HEK293T (cell line): ENCODE data around the gene TEPSIN.

ENCODE experiments used
- CTCF ChIA-PET: fragments of 350-600 bp; formaldehyde crosslinking; extraction: SDS; loops from one replicate; lab custom pipeline; 2021; ENCODE audit warnings: antibody characterized with exemption, inconsistent platforms; lab: Yijun Ruan, JAX
- POLR2A ChIA-PET: fragments of 350-600 bp; formaldehyde crosslinking; extraction: SDS; loops from one replicate; lab custom pipeline; 2020; ENCODE audit warnings: antibody characterized with exemption, inconsistent platforms; lab: Yijun Ruan, JAX
- DNase-seq: peaks from one replicate; pipeline ENCODE4 v3.0.0; 2012; ENCODE audit warnings: mixed read lengths; ENCODE audit errors: extremely low spot score
- ARNT ChIP-seq: fragments of 450-650 bp; IDR thresholded peaks from 2 replicates; pipeline ENCODE4 v1.6.1; 2017; ENCODE audit warnings: mild to moderate bottlenecking
- BHLHE40 ChIP-seq: fragments of 450-650 bp; IDR thresholded peaks from 2 replicates; pipeline ENCODE4 v1.6.1; 2016; ENCODE audit warnings: mild to moderate bottlenecking, moderate library complexity, borderline replicate concordance
- CTBP1 ChIP-seq: fragments of 450-650 bp; IDR thresholded peaks from 2 replicates; pipeline ENCODE4 v1.6.1; 2016; ENCODE audit warnings: borderline replicate concordance
- ELF4 ChIP-seq: fragments of 450-650 bp; IDR thresholded peaks from 2 replicates; pipeline ENCODE4 v1.6.1; 2017; ENCODE audit warnings: antibody characterized with exemption
- FOXA1 ChIP-seq: fragments of 450-650 bp; IDR thresholded peaks from 2 replicates; pipeline ENCODE4 v1.6.1; 2016; ENCODE audit warnings: mild to moderate bottlenecking
- FOXK2 ChIP-seq: fragments of 450-650 bp; IDR thresholded peaks from 2 replicates; pipeline ENCODE4 v1.6.1; 2016; ENCODE audit warnings: mild to moderate bottlenecking
- FOXM1 ChIP-seq: fragments of 450-650 bp; IDR thresholded peaks from 2 replicates; pipeline ENCODE4 v1.6.1; 2017; ENCODE audit warnings: mild to moderate bottlenecking, borderline replicate concordance
- HDGF ChIP-seq: fragments of 450-650 bp; IDR thresholded peaks from 2 replicates; pipeline ENCODE4 v1.6.1; 2017; ENCODE audit warnings: antibody characterized with exemption, borderline replicate concordance
- L3MBTL2 ChIP-seq: fragments of 450-650 bp; conservative IDR thresholded peaks from 2 replicates; pipeline ENCODE4 v1.6.1; 2016; ENCODE audit warnings: mild to moderate bottlenecking
- LEF1 ChIP-seq: fragments of 450-650 bp; IDR thresholded peaks from 2 replicates; pipeline ENCODE4 v1.6.1; 2017; ENCODE audit warnings: mild to moderate bottlenecking, borderline replicate concordance
- NFRKB ChIP-seq: fragments of 450-650 bp; IDR thresholded peaks from 2 replicates; pipeline ENCODE4 v1.6.1; 2016; ENCODE audit warnings: mild to moderate bottlenecking, moderate library complexity
- SP1 ChIP-seq: fragments of 450-650 bp; IDR thresholded peaks from 2 replicates; pipeline ENCODE4 v1.6.1; 2017
- SUZ12 ChIP-seq: fragments of 450-650 bp; IDR thresholded peaks from 2 replicates; pipeline ENCODE4 v1.6.1; 2016; ENCODE audit warnings: mild to moderate bottlenecking
- TARDBP ChIP-seq: fragments of 450-650 bp; IDR thresholded peaks from 2 replicates; pipeline ENCODE4 v1.6.1; 2016
- ZNF384 ChIP-seq: fragments of 450-650 bp; IDR thresholded peaks from 2 replicates; pipeline ENCODE4 v1.6.1; 2016
- TF ChIP-seq, protein P1 (sequence below): fragments of 450-650 bp; IDR thresholded peaks from 2 replicates; pipeline ENCODE4 v1.6.1; 2016

Gene TEPSIN

DNA sequence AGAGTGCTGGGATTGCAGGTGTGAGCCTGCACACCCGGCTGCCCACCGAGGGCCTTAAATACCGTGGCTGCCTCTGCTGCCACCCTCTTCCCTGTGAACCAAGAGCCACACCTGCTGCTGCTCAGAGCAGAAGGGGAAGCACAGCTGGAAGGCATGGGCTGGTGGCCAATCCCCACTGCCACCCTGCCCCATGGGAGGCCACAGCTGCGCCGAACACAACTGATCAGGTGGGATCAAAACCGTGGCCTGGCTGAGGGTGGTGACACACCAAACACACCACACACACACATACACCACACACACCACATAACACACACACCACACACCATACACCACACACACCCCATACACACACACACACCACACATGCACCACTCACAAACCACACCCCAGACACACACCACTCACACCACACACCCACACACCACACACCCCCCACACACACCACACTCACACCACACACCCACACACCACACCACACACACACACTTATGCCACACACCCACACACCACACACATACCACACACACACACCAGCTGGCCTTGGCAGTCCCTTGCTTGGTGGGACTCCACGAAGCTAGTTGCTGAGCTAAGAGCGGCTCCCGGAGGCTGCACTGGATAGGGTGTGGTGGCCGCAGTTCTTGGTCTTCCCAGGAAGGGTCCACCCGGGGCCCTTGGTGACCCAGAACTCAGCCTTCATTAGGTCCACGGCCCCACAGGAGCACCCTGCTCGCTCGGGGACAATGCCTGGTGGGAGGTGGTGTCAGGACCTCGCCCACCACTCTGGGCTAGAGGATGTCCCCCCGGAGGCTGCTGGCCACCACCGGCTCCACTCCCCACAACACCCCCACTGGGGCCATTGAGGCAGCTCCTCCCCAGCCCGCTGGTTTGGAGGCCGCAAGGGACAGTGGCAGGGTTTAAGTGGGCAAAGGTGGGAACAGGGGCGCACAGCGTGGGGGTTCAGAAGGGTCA is 31.0 kb downstream of the TEPSIN start:
- CTCF ChIA-PET = no interaction called here
- POLR2A ChIA-PET = interaction anchor here (0.7 kb wide), 1 partner anchor 12 kb away, joined by 3 read pairs; no protein-coding TSS in a partner anchor
- no peak for DNase-seq
- TF ChIP-seq ARNT = no peak
- no peak for TF ChIP-seq SUZ12
- TF ChIP-seq NFRKB = no peak
- TF ChIP-seq FOXK2 = no peak
- TF ChIP-seq ZNF384 = no peak

- CTCF ChIA-PET = interaction anchor here (0.6 kb wide), 1 partner anchor 86 kb away, joined by 3 read pairs; no protein-coding TSS in a partner anchor
- no peak for TF ChIP-seq ARNT
- no peak for TF ChIP-seq FOXA1
- DNase-seq = no peak
- POLR2A ChIA-PET = no interaction called here
These were observed 32.2 kb downstream of the TEPSIN start for GRCh38 chr17:81206657-81207056.

- POLR2A ChIA-PET = no interaction called here
- CTCF ChIA-PET = interaction anchor here (0.6 kb wide), 1 partner anchor 86 kb away, joined by 3 read pairs; no protein-coding TSS in a partner anchor
- DNase-seq = no peak
- TF ChIP-seq ZNF384 (no peak), SUZ12 (no peak), FOXK2 (no peak), SP1 (no peak), BHLHE40 (no peak), HDGF (no peak), L3MBTL2 (no peak), FOXA1 (no peak)
These were observed 32.7 kb downstream of the TEPSIN start for GRCh38 chr17:81206166-81206565.

DNA sequence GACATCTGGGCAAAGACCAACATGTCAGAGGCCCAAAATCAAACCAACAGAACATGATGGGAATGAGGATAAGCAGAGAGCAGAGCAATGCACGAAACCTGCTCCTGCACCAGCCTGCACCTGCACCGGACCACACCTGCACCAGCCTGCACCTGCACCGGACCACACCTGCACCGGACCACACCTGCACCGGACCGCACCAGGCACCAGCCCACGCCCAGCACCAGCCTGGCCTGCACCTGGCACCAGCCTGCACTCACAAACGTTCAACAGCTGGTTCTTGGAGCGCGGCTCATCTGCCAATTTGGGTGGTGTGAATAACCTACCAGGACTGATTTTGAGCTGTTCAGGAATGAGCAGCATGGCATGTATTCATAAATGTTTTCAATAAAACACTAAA is 34.3 kb downstream of the TEPSIN start:
- ChIA-PET POLR2A (interaction anchor here (1.2 kb wide), 1 partner anchor 18 kb away, joined by 4 read pairs; the partner anchor contains the start of gene CEP131), CTCF (no interaction called here)
- TF ChIP-seq ARNT (no peak), FOXK2 (no peak), LEF1 (no peak), BHLHE40 (no peak), TARDBP (no peak)
- TF ChIP-seq, protein P1, sequence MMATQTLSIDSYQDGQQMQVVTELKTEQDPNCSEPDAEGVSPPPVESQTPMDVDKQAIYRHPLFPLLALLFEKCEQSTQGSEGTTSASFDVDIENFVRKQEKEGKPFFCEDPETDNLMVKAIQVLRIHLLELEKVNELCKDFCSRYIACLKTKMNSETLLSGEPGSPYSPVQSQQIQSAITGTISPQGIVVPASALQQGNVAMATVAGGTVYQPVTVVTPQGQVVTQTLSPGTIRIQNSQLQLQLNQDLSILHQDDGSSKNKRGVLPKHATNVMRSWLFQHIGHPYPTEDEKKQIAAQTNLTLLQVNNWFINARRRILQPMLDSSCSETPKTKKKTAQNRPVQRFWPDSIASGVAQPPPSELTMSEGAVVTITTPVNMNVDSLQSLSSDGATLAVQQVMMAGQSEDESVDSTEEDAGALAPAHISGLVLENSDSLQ = no peak
- DNase-seq = no peak

- TF ChIP-seq SP1 (no peak), CTBP1 (no peak), BHLHE40 (no peak), SUZ12 (no peak), TARDBP (no peak), ELF4 (no peak), HDGF (no peak), ZNF384 (no peak), L3MBTL2 (no peak), ARNT (no peak), FOXK2 (no peak), LEF1 (no peak), NFRKB (no peak), FOXA1 (no peak), FOXM1 (no peak)
- TF ChIP-seq, protein P1 = no peak
- ChIA-PET CTCF (no interaction called here), POLR2A (interaction anchor here (1.2 kb wide), 1 partner anchor 20 kb away, joined by 4 read pairs; the partner anchor contains the start of gene CEP131)
- DNase-seq = no peak
These were observed 35.7 kb downstream of the TEPSIN start for GRCh38 chr17:81203136-81203535.

DNA sequence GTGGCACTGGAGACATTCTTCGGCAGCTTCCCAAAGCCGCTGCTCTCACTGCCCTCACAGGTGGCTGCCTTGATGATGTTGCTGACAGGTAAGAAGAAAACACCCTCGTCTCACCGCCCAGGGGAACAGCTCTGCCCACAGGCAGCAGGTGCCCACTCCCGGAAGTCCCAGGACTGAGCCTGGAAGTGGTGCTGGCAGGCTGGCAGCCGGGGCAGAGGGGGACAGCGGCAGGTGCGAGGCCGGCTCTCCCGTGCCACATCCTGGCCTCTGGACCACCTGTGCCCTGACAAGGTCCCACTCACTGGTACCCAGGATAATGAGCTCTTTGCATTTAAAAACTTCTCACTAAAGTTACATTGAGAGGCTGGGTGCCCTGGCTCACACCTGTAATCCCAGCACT is 36.5 kb downstream of the TEPSIN start:
- ChIA-PET CTCF (no interaction called here), POLR2A (interaction anchor here (2.1 kb wide), 1 partner anchor 21 kb away, joined by 6 read pairs; the partner anchor contains the start of gene CEP131)
- DNase-seq = no peak
- TF ChIP-seq HDGF = no peak
- TF ChIP-seq, protein P1 = no peak
